HEK293 (cell line): Measurements from ENCODE around the gene ASCC3.

Experiments
- CTCF ChIA-PET: fragments of 350-600 bp; formaldehyde crosslinking; extraction: SDS; loops from one replicate; lab custom pipeline; 2021; ENCODE audit warnings: antibody characterized with exemption; lab: Yijun Ruan, JAX
- POLR2A ChIA-PET: fragments of 300-600 bp; formaldehyde crosslinking; extraction: SDS; loops from one replicate; lab custom pipeline; 2020; ENCODE audit warnings: antibody characterized with exemption, inconsistent platforms; lab: Yijun Ruan, JAX
- H3K27ac ChIP-seq: fragments of 200-500 bp; sonication (Bioruptor generic); 2 replicates; pipeline ENCODE4 v1.5.1; 2014; ENCODE audit warnings: low read depth, low read length, control low read depth, inconsistent platforms; ENCODE audit errors: extremely low read depth
- H3K36me3 ChIP-seq, 2 experiments: fragments of 200-500 bp in 1 of 2; sonication (Bioruptor generic) in 1 of 2; 1 replicate in 1 of 2; 2 replicates in 1 of 2; pipeline ENCODE4 v1.5.1; 2014 to 2017; ENCODE audit warnings: inconsistent platforms in 2 of 2, low read length in 2 of 2; ENCODE audit not compliant: control insufficient read depth in 2 of 2, insufficient read depth in 1 of 2
- H3K4me1 ChIP-seq: fragments of 200-500 bp; sonication (Bioruptor generic); 2 replicates; pipeline ENCODE4 v1.5.1; 2014; ENCODE audit warnings: mild to moderate bottlenecking, low read length, inconsistent platforms; ENCODE audit not compliant: control insufficient read depth, insufficient read depth
- H3K4me3 ChIP-seq: 2 replicates; pipeline ENCODE4 v1.5.1; 2011; ENCODE audit warnings: low read depth, mild to moderate bottlenecking, control low read depth, low read length, moderate library complexity
- H3K9me3 ChIP-seq: fragments of 200-500 bp; sonication (Bioruptor generic); 2 replicates; pipeline ENCODE4 v1.5.1; 2014; ENCODE audit warnings: low read depth, low read length, inconsistent platforms; ENCODE audit not compliant: control insufficient read depth, insufficient read depth
- AEBP2 ChIP-seq: fragments of 450-650 bp; formaldehyde crosslinking; IDR thresholded peaks from 2 replicates; pipeline ENCODE4 v1.5.1; 2016; ENCODE audit warnings: missing biosample characterization, missing genetic modification characterization, borderline replicate concordance
- INSM2 ChIP-seq: fragments of 450-650 bp; formaldehyde crosslinking; IDR thresholded peaks from 2 replicates; pipeline ENCODE4 v1.5.1; 2016; ENCODE audit warnings: missing biosample characterization, missing genetic modification characterization
- KLF7 ChIP-seq: fragments of 450-650 bp; formaldehyde crosslinking; IDR thresholded peaks from 2 replicates; pipeline ENCODE4 v1.5.1; 2016; ENCODE audit warnings: missing biosample characterization, missing genetic modification characterization, borderline replicate concordance
- TCF7L2 ChIP-seq: IDR thresholded peaks from 2 replicates; pipeline ENCODE4 v1.6.1; 2011; ENCODE audit warnings: low read depth, mild to moderate bottlenecking, inconsistent platforms, low read length, moderate library complexity, borderline replicate concordance
- ZFP37 ChIP-seq: fragments of 450-650 bp; formaldehyde crosslinking; IDR thresholded peaks from 2 replicates; pipeline ENCODE4 v1.5.1; 2016; ENCODE audit warnings: missing biosample characterization, missing genetic modification characterization
- ZIC2 ChIP-seq: fragments of 450-650 bp; formaldehyde crosslinking; IDR thresholded peaks from 2 replicates; pipeline ENCODE4 v1.5.1; 2016; ENCODE audit warnings: missing biosample characterization, missing genetic modification characterization
- ZNF155 ChIP-seq: fragments of 450-650 bp; formaldehyde crosslinking; IDR thresholded peaks from 2 replicates; pipeline ENCODE4 v1.5.1; 2016; ENCODE audit warnings: missing biosample characterization, missing genetic modification characterization
- ZNF248 ChIP-seq: fragments of 450-650 bp; formaldehyde crosslinking; IDR thresholded peaks from 2 replicates; pipeline ENCODE4 v1.5.1; 2017; ENCODE audit warnings: missing biosample characterization, missing genetic modification characterization
- ZNF423 ChIP-seq: fragments of 450-650 bp; formaldehyde crosslinking; IDR thresholded peaks from 2 replicates; pipeline ENCODE4 v1.5.1; 2016; ENCODE audit warnings: missing biosample characterization, missing genetic modification characterization
- ZNF48 ChIP-seq: fragments of 450-650 bp; formaldehyde crosslinking; IDR thresholded peaks from 2 replicates; pipeline ENCODE4 v1.5.1; 2016; ENCODE audit warnings: missing biosample characterization, missing genetic modification characterization
- ZNF488 ChIP-seq: fragments of 450-650 bp; formaldehyde crosslinking; IDR thresholded peaks from 2 replicates; pipeline ENCODE4 v1.5.1; 2016; ENCODE audit warnings: missing biosample characterization, missing genetic modification characterization
- ZNF510 ChIP-seq: fragments of 450-650 bp; formaldehyde crosslinking; IDR thresholded peaks from 2 replicates; pipeline ENCODE4 v1.5.1; 2018; ENCODE audit warnings: mild to moderate bottlenecking, missing genetic modification characterization, missing biosample characterization; ENCODE audit not compliant: insufficient replicate concordance
- ZNF513 ChIP-seq: fragments of 450-650 bp; IDR thresholded peaks from 2 replicates; pipeline ENCODE4 v1.5.1; 2018; ENCODE audit warnings: missing biosample characterization, missing genetic modification characterization
- ZNF518A ChIP-seq: fragments of 450-650 bp; formaldehyde crosslinking; conservative IDR thresholded peaks from 2 replicates; pipeline ENCODE4 v1.5.1; 2016; ENCODE audit warnings: low read depth, missing biosample characterization, missing genetic modification characterization
- ZNF560 ChIP-seq: fragments of 450-650 bp; formaldehyde crosslinking; IDR thresholded peaks from 2 replicates; pipeline ENCODE4 v1.5.1; 2017; ENCODE audit warnings: missing biosample characterization, missing genetic modification characterization, borderline replicate concordance
- ZNF585B ChIP-seq: fragments of 450-650 bp; formaldehyde crosslinking; IDR thresholded peaks from 2 replicates; pipeline ENCODE4 v1.5.1; 2016; ENCODE audit warnings: missing biosample characterization, missing genetic modification characterization
- ZNF776 ChIP-seq: fragments of 450-650 bp; formaldehyde crosslinking; IDR thresholded peaks from 2 replicates; pipeline ENCODE4 v1.5.0; 2017; ENCODE audit warnings: missing biosample characterization, missing genetic modification characterization, borderline replicate concordance
- ZNF837 ChIP-seq: fragments of 450-650 bp; formaldehyde crosslinking; IDR thresholded peaks from 2 replicates; pipeline ENCODE4 v1.5.1; 2016; ENCODE audit warnings: missing biosample characterization, missing genetic modification characterization
- ZNF843 ChIP-seq: fragments of 450-650 bp; formaldehyde crosslinking; IDR thresholded peaks from 2 replicates; pipeline ENCODE4 v1.5.1; 2016; ENCODE audit warnings: missing biosample characterization, missing genetic modification characterization

Gene ASCC3

GRCh38 chr6:100701728-100702127, 179.4 kb downstream of the ASCC3 start (continued):
- TF ChIP-seq AEBP2 = no peak

GRCh38 chr6:100700009-100700408, 181.1 kb downstream of the ASCC3 start:
- Histone ChIP-seq H3K27ac (no peak overlapping the region), H3K36me3 (peaks cover 0 to 32% of the 10 kb centered on the region in 2 experiments; a peak in 1 of 3 replicates), H3K9me3 (no peaks in the 10 kb centered on the region), H3K4me3 (no peak overlapping the region), H3K4me1 (no peaks in the 10 kb centered on the region)
- no peak for TF ChIP-seq ZNF510 (tag by site-specific recombination)
- peak; percentile 85 for TF ChIP-seq ZNF585B
- CTCF ChIA-PET = no interaction called here
- POLR2A ChIA-PET = no interaction called here

- no peak overlapping the region for H3K4me3 ChIP-seq
- no peak for TF ChIP-seq ZNF776 (tag by site-specific recombination)
- TF ChIP-seq ZNF518A (tag by site-specific recombination) = no peak
- TF ChIP-seq ZNF837 (tag by site-specific recombination) = no peak
- TF ChIP-seq ZNF155 (tag by site-specific recombination) = no peak
- TF ChIP-seq ZNF843 (tag by site-specific recombination) = no peak
- TF ChIP-seq, all 188 proteins: peak for 0
- CTCF ChIA-PET = no interaction called here
- Histone ChIP-seq H3K4me1 (no peaks in the 10 kb centered on the region), H3K9me3 (no peaks in the 10 kb centered on the region), H3K36me3 (peaks cover 0 to 16% of the 10 kb centered on the region in 2 experiments; a peak in 1 of 3 replicates), H3K27ac (no peak overlapping the region)
- POLR2A ChIA-PET = no interaction called here
Observed at GRCh38 chr6:100695445-100695844, 185.7 kb downstream of the ASCC3 start.

GRCh38 chr6:100693249-100693927, 187.7 kb downstream of the ASCC3 start:
- H3K4me3 ChIP-seq = no peak overlapping the region
- ChIA-PET POLR2A (no interaction called here), CTCF (no interaction called here)
- H3K36me3 ChIP-seq = no peaks in the 10 kb centered on the region
- H3K27ac ChIP-seq = no peak overlapping the region
- no peaks in the 10 kb centered on the region for H3K4me1 ChIP-seq
- H3K9me3 ChIP-seq = no peaks in the 10 kb centered on the region
- no peak for TF ChIP-seq ZNF513
- TF ChIP-seq ZNF423 (tag by site-specific recombination) = no peak
- TF ChIP-seq ZIC2 = no peak
- no peak for TF ChIP-seq ZNF560 (tag by site-specific recombination)
- no peak for TF ChIP-seq TCF7L2
- no peak for TF ChIP-seq ZFP37
- no peak for TF ChIP-seq ZNF248
- no peak for TF ChIP-seq ZNF488 (tag by site-specific recombination)
- TF ChIP-seq INSM2 (tag by site-specific recombination) = no peak
- no peak for TF ChIP-seq ZNF48 (tag by site-specific recombination)
- no peak for TF ChIP-seq KLF7 (tag by site-specific recombination)
